Osteocyte (in vitro differentiated cells): ENCODE results near the gene PRRC2B. TPM values are rescaled to one million over a fixed set of nuclear protein-coding genes. Genes with fewer than 3 reads are reported as not detected.

Source experiments
- DNase-seq: peaks from one replicate; pipeline ENCODE4 v3.0.0; 2021; ENCODE audit warnings: mixed read lengths; ENCODE audit not compliant: unreplicated experiment; ENCODE audit errors: extremely low spot score
- H3K27ac Mint-ChIP-seq: one replicate; pipeline ENCODE4 v1.8.0; 2021; ENCODE audit warnings: mild to moderate bottlenecking, mixed read lengths; ENCODE audit not compliant: unreplicated experiment
- H3K27me3 Mint-ChIP-seq: one replicate; pipeline ENCODE4 v1.8.0; 2021; ENCODE audit warnings: mixed read lengths; ENCODE audit not compliant: unreplicated experiment
- H3K36me3 Mint-ChIP-seq: one replicate; pipeline ENCODE4 v1.8.0; 2021; ENCODE audit warnings: mixed read lengths; ENCODE audit not compliant: unreplicated experiment
- H3K4me1 Mint-ChIP-seq: one replicate; pipeline ENCODE4 v1.8.0; 2021; ENCODE audit warnings: mixed read lengths; ENCODE audit not compliant: unreplicated experiment
- H3K4me3 Mint-ChIP-seq: one replicate; pipeline ENCODE4 v1.8.0; 2021; ENCODE audit warnings: mild to moderate bottlenecking, moderate library complexity, mixed read lengths; ENCODE audit not compliant: unreplicated experiment
- H3K9me3 Mint-ChIP-seq: one replicate; pipeline ENCODE4 v1.8.0; 2021; ENCODE audit warnings: mixed read lengths; ENCODE audit not compliant: unreplicated experiment
- total RNA-seq: library from RNA; stranded (reverse); gene quantifications from 2 replicates; pipeline ENCODE4 v1.2.1, GENCODE V29; 2021
- TF ChIP-seq, protein P1 (sequence below): fragments of 200-600 bp; sonication (generic); IDR thresholded peaks from 2 replicates; pipeline ENCODE4 v1.5.0; 2021; ENCODE audit warnings: antibody characterized with exemption, mild to moderate bottlenecking, moderate library complexity

Gene PRRC2B
- total RNA-seq, 1 donor from 2014 or later = 290 TPM

DNA sequence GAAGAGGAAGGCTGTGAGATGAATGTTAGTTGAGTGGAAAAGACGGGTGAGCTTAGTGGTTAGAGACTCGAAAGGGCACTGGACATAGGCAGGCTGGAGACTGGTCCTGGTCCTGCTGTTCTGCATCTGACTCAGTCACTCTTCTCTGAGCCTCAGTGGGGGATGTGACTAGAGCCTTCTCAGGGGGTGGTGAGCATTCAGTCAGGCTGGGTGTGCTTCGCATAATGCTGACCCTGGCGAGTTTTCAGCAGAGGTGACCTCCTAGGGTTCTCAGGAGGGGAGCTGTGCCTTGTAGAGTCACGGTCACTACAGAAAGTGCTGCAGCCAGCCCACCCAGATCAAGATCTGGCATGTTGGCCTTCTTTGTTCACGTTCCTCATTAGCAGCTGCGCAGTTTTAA, 44.3 kb downstream of the PRRC2B start:
- peaks cover 64% of the 10 kb centered on the region for H3K36me3 Mint-ChIP-seq

DNA sequence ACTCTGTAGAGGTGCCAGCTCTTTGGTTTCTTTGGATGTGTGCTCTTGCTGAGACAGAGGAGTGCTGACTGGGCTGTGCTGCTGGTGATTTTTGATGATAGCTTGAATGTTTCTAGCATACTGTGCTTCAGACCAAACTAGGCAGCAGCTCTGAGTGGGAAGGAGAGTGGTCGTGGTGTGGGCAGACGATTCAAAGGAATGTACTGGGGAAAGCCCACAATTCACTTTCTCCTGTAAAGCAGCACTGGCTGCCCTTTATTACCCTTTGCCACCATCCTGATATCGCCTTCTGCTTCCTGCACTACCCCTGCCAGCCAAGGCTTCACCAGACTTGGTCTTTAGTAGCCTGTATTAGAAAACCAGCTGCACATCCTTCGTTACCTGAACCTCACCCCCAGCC, 45.3 kb downstream of the PRRC2B start:
- no peak overlapping the region for H3K27ac Mint-ChIP-seq

More for the DNA sequence above, 44.3 kb downstream of the PRRC2B start:
- DNase-seq = no peak
- Mint-ChIP-seq H3K4me1 (peaks cover 27% of the 10 kb centered on the region), H3K27me3 (no peaks in the 10 kb centered on the region), H3K27ac (no peak overlapping the region), H3K4me3 (no peak overlapping the region), H3K9me3 (no peaks in the 10 kb centered on the region)
- TF ChIP-seq, protein P1, sequence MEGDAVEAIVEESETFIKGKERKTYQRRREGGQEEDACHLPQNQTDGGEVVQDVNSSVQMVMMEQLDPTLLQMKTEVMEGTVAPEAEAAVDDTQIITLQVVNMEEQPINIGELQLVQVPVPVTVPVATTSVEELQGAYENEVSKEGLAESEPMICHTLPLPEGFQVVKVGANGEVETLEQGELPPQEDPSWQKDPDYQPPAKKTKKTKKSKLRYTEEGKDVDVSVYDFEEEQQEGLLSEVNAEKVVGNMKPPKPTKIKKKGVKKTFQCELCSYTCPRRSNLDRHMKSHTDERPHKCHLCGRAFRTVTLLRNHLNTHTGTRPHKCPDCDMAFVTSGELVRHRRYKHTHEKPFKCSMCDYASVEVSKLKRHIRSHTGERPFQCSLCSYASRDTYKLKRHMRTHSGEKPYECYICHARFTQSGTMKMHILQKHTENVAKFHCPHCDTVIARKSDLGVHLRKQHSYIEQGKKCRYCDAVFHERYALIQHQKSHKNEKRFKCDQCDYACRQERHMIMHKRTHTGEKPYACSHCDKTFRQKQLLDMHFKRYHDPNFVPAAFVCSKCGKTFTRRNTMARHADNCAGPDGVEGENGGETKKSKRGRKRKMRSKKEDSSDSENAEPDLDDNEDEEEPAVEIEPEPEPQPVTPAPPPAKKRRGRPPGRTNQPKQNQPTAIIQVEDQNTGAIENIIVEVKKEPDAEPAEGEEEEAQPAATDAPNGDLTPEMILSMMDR = no peak

DNA sequence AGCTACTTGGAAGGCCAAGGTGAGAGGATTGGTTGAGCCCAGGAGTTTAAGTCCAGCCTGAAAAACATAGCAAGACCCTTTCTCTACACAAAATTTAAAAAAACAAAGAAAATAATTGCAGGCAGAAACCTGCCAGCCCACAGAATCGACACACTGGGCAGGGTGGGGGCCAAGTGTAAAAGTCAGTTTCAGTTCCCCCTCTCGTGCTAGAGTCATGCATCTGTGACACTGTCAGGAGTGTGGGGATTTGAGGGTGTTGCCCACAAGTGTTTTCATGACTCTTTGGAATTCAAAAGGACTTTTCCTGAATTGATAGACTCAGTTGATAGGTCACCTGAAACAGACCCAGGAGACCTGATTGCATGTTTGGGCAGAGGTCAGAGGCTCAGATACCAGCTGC, 47.6 kb downstream of the PRRC2B start:
- H3K9me3 Mint-ChIP-seq = no peaks in the 10 kb centered on the region
- H3K4me1 Mint-ChIP-seq = peaks cover 6% of the 10 kb centered on the region

More for the DNA sequence above, 45.3 kb downstream of the PRRC2B start:
- TF ChIP-seq, protein P1 = no peak
- Mint-ChIP-seq H3K36me3 (peaks cover 67% of the 10 kb centered on the region), H3K9me3 (no peaks in the 10 kb centered on the region), H3K4me1 (peaks cover 19% of the 10 kb centered on the region), H3K4me3 (no peak overlapping the region), H3K27me3 (no peaks in the 10 kb centered on the region)
- DNase-seq = no peak

DNA sequence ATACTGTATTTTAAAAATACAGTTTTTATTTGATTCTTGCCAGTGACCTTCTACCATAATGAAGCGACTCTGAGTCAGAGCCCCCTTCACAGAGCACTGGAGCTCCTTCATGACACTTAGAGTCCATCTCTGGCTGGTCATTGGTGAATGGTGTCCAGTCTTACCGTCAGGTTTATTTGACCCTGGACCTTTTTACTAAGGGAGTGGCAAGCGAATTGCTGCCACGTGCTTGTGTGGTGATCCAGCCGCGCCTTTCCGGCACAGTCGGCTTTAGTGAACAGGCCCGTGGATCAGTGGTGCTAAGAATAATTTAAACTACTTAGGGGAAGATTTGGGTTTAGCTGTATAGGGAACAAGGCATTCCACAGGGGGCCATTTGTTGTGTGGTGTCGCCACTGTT, 48.5 kb downstream of the PRRC2B start:
- DNase-seq = no peak
- Mint-ChIP-seq H3K4me3 (no peak overlapping the region), H3K27me3 (no peaks in the 10 kb centered on the region), H3K4me1 (no peaks in the 10 kb centered on the region), H3K36me3 (peaks cover 66% of the 10 kb centered on the region), H3K9me3 (no peaks in the 10 kb centered on the region), H3K27ac (no peak overlapping the region)
- TF ChIP-seq, protein P1 = no peak

More for the DNA sequence above, 47.6 kb downstream of the PRRC2B start:
- peaks cover 66% of the 10 kb centered on the region for H3K36me3 Mint-ChIP-seq
- DNase-seq = no peak
- peak overlapping the region; percentile 34 for H3K27ac Mint-ChIP-seq
- TF ChIP-seq, protein P1 = no peak
- H3K27me3 Mint-ChIP-seq = no peaks in the 10 kb centered on the region
- no peak overlapping the region for H3K4me3 Mint-ChIP-seq

DNA sequence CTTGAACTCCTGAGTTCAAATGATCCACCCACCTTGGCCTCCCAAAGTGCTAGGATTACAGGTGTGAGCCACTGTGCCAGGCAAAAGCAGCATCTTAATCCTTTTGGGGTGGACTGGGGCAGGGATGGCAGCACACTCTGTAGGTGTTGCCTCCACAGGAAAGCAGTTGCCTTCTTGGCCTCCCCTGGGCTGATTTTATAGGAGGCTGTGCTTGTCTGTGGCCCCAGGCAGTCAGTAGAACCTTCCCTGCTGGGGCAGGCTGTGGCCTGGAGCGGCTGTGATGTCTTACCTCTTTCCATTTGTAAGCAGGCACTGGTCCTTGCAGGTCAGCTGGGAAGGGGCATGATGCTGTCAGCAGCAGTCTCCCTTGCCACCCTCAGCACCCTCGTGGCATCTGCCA, 49.8 kb downstream of the PRRC2B start:
- H3K27ac Mint-ChIP-seq = no peak overlapping the region
- peaks cover 64% of the 10 kb centered on the region for H3K36me3 Mint-ChIP-seq
- no peaks in the 10 kb centered on the region for H3K9me3 Mint-ChIP-seq
- no peak overlapping the region for H3K4me3 Mint-ChIP-seq
- DNase-seq = no peak
- H3K4me1 Mint-ChIP-seq = no peaks in the 10 kb centered on the region
- H3K27me3 Mint-ChIP-seq = no peaks in the 10 kb centered on the region
- TF ChIP-seq, protein P1 = no peak
